A549 (cell line): ENCODE measurements around the gene DYNC1H1. TPM values are rescaled to one million over a fixed set of nuclear protein-coding genes. Genes with fewer than 3 reads are reported as not detected.

ENCODE experiments used
- ATAC-seq, 2 experiments: fragments of 200-7000 bp in 1 of 2; fragments of >200 bp in 1 of 2; cut with Nextera tagmentation in 1 of 2; cut with Tn5 transposase in 1 of 2; 3 replicates each; pipeline versions ENCODE4 v1.8.0 to v1.9.1; 2018 to 2020; ENCODE audit warnings: mild to moderate bottlenecking in 1 of 2, moderate library complexity in 1 of 2
- CTCF ChIA-PET: fragments of 300-600 bp; sonication (Branson Sonifier 250); formaldehyde crosslinking; extraction: SDS; loops from one replicate; lab custom pipeline; 2021; ENCODE audit warnings: antibody characterized with exemption, inconsistent platforms; lab: Yijun Ruan, JAX
- POLR2A ChIA-PET: fragments of 350-600 bp; formaldehyde crosslinking; extraction: SDS; loops from one replicate; lab custom pipeline; 2021; ENCODE audit warnings: antibody characterized with exemption, inconsistent platforms; lab: Yijun Ruan, JAX
- DNase-seq, 2 experiments: peaks; one replicate each; pipeline versions ENCODE4 v3.0.0 to v3.0.0-alpha.2; 2011 to 2016; ENCODE audit warnings: low read depth in 1 of 2, low spot score in 1 of 2
- FAIRE-seq: peaks from 2 replicates; lab custom pipeline; 2011; peaks lifted over from hg19 to GRCh38; lab: Jason Lieb, UNC
- H3K27ac ChIP-seq, 2 experiments: fragments of >200 bp; sonication (Bioruptor Twin); formaldehyde crosslinking; 3 replicates each; pipeline ENCODE4 v1.5.1; 2016 to 2017
- H3K4me1 ChIP-seq: fragments of >200 bp; sonication (Bioruptor Twin); formaldehyde crosslinking; 3 replicates; pipeline ENCODE4 v1.6.1; 2016
- H3K4me2 ChIP-seq: fragments of >200 bp; sonication (Bioruptor Twin); formaldehyde crosslinking; 3 replicates; pipeline ENCODE4 v1.6.1; 2016
- H3K4me3 ChIP-seq: fragments of >200 bp; sonication (Bioruptor Twin); formaldehyde crosslinking; 3 replicates; pipeline ENCODE4 v1.5.1; 2016
- H3K9me3 ChIP-seq: fragments of >200 bp; sonication (Bioruptor Twin); formaldehyde crosslinking; 3 replicates; pipeline ENCODE4 v1.6.1; 2016
- ATOH8 ChIP-seq: fragments of 250-450 bp; sonication (Bioruptor Pico); IDR thresholded peaks from 2 replicates; pipeline ENCODE4 v1.5.0; 2020; ENCODE audit warnings: low read depth, mild to moderate bottlenecking, moderate library complexity
- BHLHE40 ChIP-seq: IDR thresholded peaks from 2 replicates; pipeline ENCODE4 v1.6.1; 2012; ENCODE audit warnings: low read depth, low read length, inconsistent platforms
- CBX8 ChIP-seq: fragments of 200-600 bp; sonication (generic); IDR thresholded peaks from 2 replicates; pipeline ENCODE4 v1.6.1; 2016
- CEBPB ChIP-seq, 2 experiments: fragments of >200 bp in 1 of 2; sonication (Bioruptor Twin) in 1 of 2; formaldehyde crosslinking in 1 of 2; IDR thresholded peaks; 2 replicates each; pipeline ENCODE4 v1.6.1; 2012 to 2016
- CHD2 ChIP-seq: fragments of 150-350 bp; IDR thresholded peaks from 2 replicates; pipeline ENCODE4 v1.6.1; 2014; ENCODE audit warnings: low read length; ENCODE audit not compliant: partially characterized antibody
- CHD4 ChIP-seq: fragments of 200-600 bp; sonication (generic); IDR thresholded peaks from 2 replicates; pipeline ENCODE4 v1.6.1; 2016; ENCODE audit warnings: antibody characterized with exemption, mild to moderate bottlenecking, borderline replicate concordance
- CTCF ChIP-seq: fragments of >200 bp; sonication (Bioruptor Twin); formaldehyde crosslinking; IDR thresholded peaks from 3 replicates; pipeline ENCODE4 v1.5.1; 2016
- E2F6 ChIP-seq: IDR thresholded peaks from 2 replicates; pipeline ENCODE4 v1.6.1; 2012; ENCODE audit warnings: low read depth, borderline replicate concordance
- EP300 ChIP-seq, 2 experiments: fragments of >200 bp; sonication (Bioruptor Twin); formaldehyde crosslinking; IDR thresholded peaks; 2 replicates in 1 of 2; 3 replicates in 1 of 2; pipeline ENCODE4 v1.6.1; 2016 to 2017
- FOSB ChIP-seq: fragments of 250-450 bp; sonication (Bioruptor Pico); IDR thresholded peaks from 2 replicates; pipeline ENCODE4 v1.5.0; 2020; ENCODE audit warnings: mild to moderate bottlenecking, moderate library complexity
- FOXS1 ChIP-seq: fragments of 250-450 bp; sonication (Bioruptor Pico); IDR thresholded peaks from 2 replicates; pipeline ENCODE4 v1.5.0; 2020; ENCODE audit warnings: mild to moderate bottlenecking, moderate library complexity
- GATA3 ChIP-seq: IDR thresholded peaks from 2 replicates; pipeline ENCODE4 v1.6.1; 2012; ENCODE audit warnings: borderline replicate concordance
- HES2 ChIP-seq: fragments of >200 bp; sonication (Bioruptor Twin); formaldehyde crosslinking; IDR thresholded peaks from 2 replicates; pipeline ENCODE4 v1.6.1; 2016
- HEYL ChIP-seq: fragments of 250-450 bp; sonication (Bioruptor Pico); IDR thresholded peaks from 2 replicates; pipeline ENCODE4 v1.8.0; 2021; ENCODE audit warnings: mild to moderate bottlenecking, moderate library complexity
- HMGXB4 ChIP-seq: fragments of 250-450 bp; sonication (Bioruptor Pico); IDR thresholded peaks from 2 replicates; pipeline ENCODE4 v1.5.0; 2021; ENCODE audit warnings: mild to moderate bottlenecking, moderate library complexity, borderline replicate concordance
- HOXA7 ChIP-seq: fragments of 250-450 bp; sonication (Bioruptor Pico); IDR thresholded peaks from 2 replicates; pipeline ENCODE4 v1.5.0; 2020; ENCODE audit warnings: mild to moderate bottlenecking, moderate library complexity
- HOXB13 ChIP-seq: fragments of 250-450 bp; sonication (Bioruptor Pico); IDR thresholded peaks from 2 replicates; pipeline ENCODE4 v1.5.0; 2020; ENCODE audit warnings: low read depth, mild to moderate bottlenecking, moderate library complexity
- HOXB5 ChIP-seq: fragments of 250-450 bp; sonication (Bioruptor Pico); IDR thresholded peaks from 2 replicates; pipeline ENCODE4 v1.5.0; 2020; ENCODE audit warnings: mild to moderate bottlenecking, moderate library complexity
- KDM1A ChIP-seq: fragments of 200-600 bp; sonication (generic); IDR thresholded peaks from 2 replicates; pipeline ENCODE4 v1.6.1; 2016; ENCODE audit warnings: low read depth, mild to moderate bottlenecking
- KDM5A ChIP-seq: fragments of 200-600 bp; sonication (generic); IDR thresholded peaks from 2 replicates; pipeline ENCODE4 v1.6.1; 2016; ENCODE audit warnings: antibody characterized with exemption, mild to moderate bottlenecking
- MAX ChIP-seq: IDR thresholded peaks from 2 replicates; pipeline ENCODE4 v1.6.1; 2012
- NFE2L2 ChIP-seq: fragments of 150-350 bp; conservative IDR thresholded peaks from 2 replicates; pipeline ENCODE4 v1.6.1; 2014; ENCODE audit warnings: low read length
- NPAS2 ChIP-seq: fragments of 250-450 bp; sonication (Bioruptor Pico); IDR thresholded peaks from 2 replicates; pipeline ENCODE4 v1.8.0; 2022; ENCODE audit warnings: mild to moderate bottlenecking, moderate library complexity, borderline replicate concordance
- PBX3 ChIP-seq: IDR thresholded peaks from 2 replicates; pipeline ENCODE4 v1.6.1; 2012
- PHF8 ChIP-seq: fragments of 200-600 bp; sonication (generic); IDR thresholded peaks from 2 replicates; pipeline ENCODE4 v1.6.1; 2016; ENCODE audit warnings: low read depth, mild to moderate bottlenecking, antibody characterized with exemption, moderate library complexity, borderline replicate concordance
- POLR2AphosphoS2 ChIP-seq: conservative IDR thresholded peaks from 2 replicates; pipeline ENCODE4 v1.6.1; 2012; ENCODE audit warnings: low read length, improper control_type of control experiment, inconsistent platforms
- RAD21 ChIP-seq, 2 experiments: fragments of >200 bp in 1 of 2; sonication (Bioruptor Twin) in 1 of 2; formaldehyde crosslinking in 1 of 2; IDR thresholded peaks in 1 of 2; conservative IDR thresholded peaks in 1 of 2; 2 replicates in 1 of 2; 3 replicates in 1 of 2; pipeline ENCODE4 v1.6.1; 2012 to 2018; ENCODE audit warnings: inconsistent platforms in 1 of 2
- SMC3 ChIP-seq: fragments of >200 bp; sonication (Bioruptor Twin); formaldehyde crosslinking; IDR thresholded peaks from 3 replicates; pipeline ENCODE4 v1.6.1; 2018; ENCODE audit warnings: inconsistent platforms
- SREBF2 ChIP-seq: fragments of 450-650 bp; IDR thresholded peaks from 2 replicates; pipeline ENCODE4 v1.6.1; 2014; ENCODE audit warnings: mild to moderate bottlenecking, moderate library complexity
- USF2 ChIP-seq: fragments of 450-650 bp; IDR thresholded peaks from 2 replicates; pipeline ENCODE4 v1.6.1; 2014; ENCODE audit warnings: antibody characterized with exemption
- ZNF302 ChIP-seq: fragments of 250-450 bp; sonication (Bioruptor Pico); IDR thresholded peaks from 2 replicates; pipeline ENCODE4 v1.9.0; 2021; ENCODE audit warnings: inconsistent platforms, mild to moderate bottlenecking, moderate library complexity
- WGBS: methylation state at CpG from one replicate; pipeline ENCODE4 v1.1.6; 2017; ENCODE audit errors: missing lambda C conversion rate; 5-methylcytosine and 5-hydroxymethylcytosine counted together
- polyA plus RNA-seq, 4 experiments: library from polyadenylated mRNA; depleted of rRNA in 3 of 4; stranded (reverse); fragments of >200 nt; fragmentation: RNase III in 1 of 4; extraction: RNeasy Plus Mini Kit Qiagen cat#74134 plus additional on column Dnase treatment in 1 of 4; gene quantifications; 2 replicates in 3 of 4; 3 replicates in 1 of 4; pipeline ENCODE4 v1.2.3, GENCODE V29; 2011 to 2017

The DYNC1H1 gene
- polyA plus RNA-seq, 2 of the 4 experiments (the other 2 are of a cell fraction): 177 to 187 TPM

GRCh38 chr14:101961011-101961721, 3.2 kb upstream of the DYNC1H1 start:
- peak; percentile 77 to 89 for DNase-seq
- peak; percentile 11 to 60 for ATAC-seq
- ChIA-PET CTCF (interaction anchor here (0.6 to 4.0 kb wide), 52 partner anchors 9 to 360 kb away, joined by 3 to 42 read pairs (median 6); partner anchors contain the start of gene ZNF839), POLR2A (interaction anchor here (0.6 kb wide), 1 partner anchor 12 kb away, joined by 3 read pairs; no protein-coding TSS in a partner anchor)
- no peaks in the 10 kb centered on the region for H3K9me3 ChIP-seq
- no peak for FAIRE-seq
- peak overlapping the region; percentile 82 to 99 for H3K27ac ChIP-seq
- H3K4me1 ChIP-seq: peaks cover 28% of the 10 kb centered on the region
- H3K4me2 ChIP-seq: peak overlapping the region; percentile 66; the same call in 2 of the 3 replicates
- WGBS: 51% methylated on average over 12 of the region's 19 CpGs
- H3K4me3 ChIP-seq: no peak overlapping the region
- TF ChIP-seq PBX3: no peak
- TF ChIP-seq PHF8: no peak
- TF ChIP-seq FOSB (CRISPR knock-in tag): no peak
- no peak for TF ChIP-seq HMGXB4
- TF ChIP-seq HES2: no peak
- TF ChIP-seq ZNF302: no peak
- peak; percentile 96 for TF ChIP-seq CTCF
- TF ChIP-seq MAX: peak; percentile 91
- TF ChIP-seq CBX8: no peak
- no peak for TF ChIP-seq ATOH8
- peak; percentile 96 to 97 for TF ChIP-seq RAD21 (conservative IDR thresholded peaks at IDR 0.05 in 1 of 2, IDR thresholded peaks at IDR 0.05 in 1 of 2)
- TF ChIP-seq USF2: no peak
- TF ChIP-seq NFE2L2: no peak
- peak; percentile 78 for TF ChIP-seq E2F6
- TF ChIP-seq CEBPB (IDR thresholded peaks at IDR 0.05): no peak
- TF ChIP-seq EP300 (IDR thresholded peaks at IDR 0.05): no peak
- no peak for TF ChIP-seq CHD4
- no peak for TF ChIP-seq POLR2AphosphoS2
- no peak for TF ChIP-seq HEYL (CRISPR knock-in tag)
- no peak for TF ChIP-seq GATA3
- no peak for TF ChIP-seq SREBF2
- no peak for TF ChIP-seq HOXB13 (CRISPR knock-in tag)
- TF ChIP-seq HOXB5 (CRISPR knock-in tag): no peak
- no peak for TF ChIP-seq HOXA7 (CRISPR knock-in tag)
- TF ChIP-seq CHD2: no peak
- TF ChIP-seq BHLHE40: no peak
- no peak for TF ChIP-seq KDM5A
- no peak for TF ChIP-seq FOXS1
- peak; percentile 89 for TF ChIP-seq SMC3
- no peak for TF ChIP-seq NPAS2 (CRISPR knock-in tag)
- TF ChIP-seq KDM1A: no peak
